SH-SY5Y (cell line): ENCODE measurements around the gene PIKFYVE.

ENCODE experiments used
- GATA2 ChIP-seq: IDR thresholded peaks from 2 replicates; pipeline ENCODE4 v1.6.1; 2011; ENCODE audit warnings: mild to moderate bottlenecking, low read depth, low read length
- GATA3 ChIP-seq: IDR thresholded peaks from 2 replicates; pipeline ENCODE4 v1.6.1; 2011; ENCODE audit warnings: low read depth, mild to moderate bottlenecking, low read length, moderate library complexity

Gene PIKFYVE

GRCh38 chr2:208360259-208361076 lies 94.4 kb downstream of the PIKFYVE start:
- TF ChIP-seq GATA3 (no peak), GATA2 (no peak)

- TF ChIP-seq GATA2 = no peak
These were observed 95.0 kb downstream of the PIKFYVE start for GRCh38 chr2:208361077-208361441.

- no peak for TF ChIP-seq GATA3
- TF ChIP-seq GATA2 = no peak
These were observed 97.4 kb downstream of the PIKFYVE start for GRCh38 chr2:208363485-208363884.

GRCh38 chr2:208366215-208367127 lies 100.4 kb downstream of the PIKFYVE start:
- TF ChIP-seq GATA2 = no peak
- no peak for TF ChIP-seq GATA3

- TF ChIP-seq GATA3 (no peak), GATA2 (no peak)
These were observed 103.0 kb downstream of the PIKFYVE start for GRCh38 chr2:208369091-208369490.

- TF ChIP-seq GATA2 = no peak
- no peak for TF ChIP-seq GATA3
These were observed 105.0 kb downstream of the PIKFYVE start for GRCh38 chr2:208370881-208371633.

- no peak for TF ChIP-seq GATA3
- TF ChIP-seq GATA2 = no peak
These were observed 105.5 kb downstream of the PIKFYVE start for GRCh38 chr2:208371634-208371935.

GRCh38 chr2:208373460-208374089 lies 107.5 kb downstream of the PIKFYVE start:
- no peak for TF ChIP-seq GATA3
- no peak for TF ChIP-seq GATA2

- TF ChIP-seq GATA2 (no peak), GATA3 (no peak)
These were observed 109.5 kb downstream of the PIKFYVE start for GRCh38 chr2:208375491-208376068.

- TF ChIP-seq GATA3 (no peak), GATA2 (no peak)
These were observed 113.1 kb downstream of the PIKFYVE start for GRCh38 chr2:208379192-208379591.

GRCh38 chr2:208384637-208385036 lies 118.6 kb downstream of the PIKFYVE start:
- TF ChIP-seq GATA3 (no peak), GATA2 (no peak)

- TF ChIP-seq GATA2 (no peak), GATA3 (no peak)
These were observed 120.5 kb downstream of the PIKFYVE start for GRCh38 chr2:208386541-208386940.

- TF ChIP-seq GATA2 (no peak), GATA3 (no peak)
These were observed 123.9 kb downstream of the PIKFYVE start for GRCh38 chr2:208389940-208390339.
